GM21528 (cell line): Measurements from ENCODE around the gene ABR.
"Not testable (repeated sequence)": the region's sequence is repeated elsewhere in the genome, so short reads cannot be mapped to it uniquely, and the experiment has no call there.

Experiments
- ATAC-seq: cut with Tn5 transposase; IDR thresholded peaks from one replicate; pipeline ENCODE4 v1.9.1; 2021; ENCODE audit warnings: mild to moderate bottlenecking, moderate library complexity; ENCODE audit not compliant: unreplicated experiment, low FRiP score

ABR gene

GRCh38 chr17:1150863-1151600 lies 28.7 kb downstream of the ABR start:
- ATAC-seq: no peak

GRCh38 chr17:1149869-1150268 lies 29.9 kb downstream of the ABR start:
- no peak for ATAC-seq

DNA sequence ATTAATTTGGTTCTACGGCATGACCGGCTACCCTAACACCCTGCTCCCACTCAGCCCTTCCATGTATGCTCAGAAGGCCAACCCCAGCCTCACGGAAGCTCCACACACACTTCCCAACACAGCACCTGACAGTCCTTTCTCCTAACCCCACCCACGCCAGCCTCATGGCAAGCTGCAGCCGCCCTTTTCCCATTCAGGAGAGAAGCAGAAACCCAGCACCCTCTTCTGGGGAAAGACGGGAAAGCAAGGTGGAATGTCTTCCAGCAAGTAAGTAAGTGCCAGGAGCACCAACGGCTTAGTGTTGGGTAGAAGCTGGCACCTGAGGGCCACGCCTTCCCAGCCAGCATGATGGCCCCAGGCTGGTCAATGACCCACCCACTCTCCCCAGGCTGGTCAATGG lies 32.1 kb downstream of the ABR start:
- no peak for ATAC-seq

DNA sequence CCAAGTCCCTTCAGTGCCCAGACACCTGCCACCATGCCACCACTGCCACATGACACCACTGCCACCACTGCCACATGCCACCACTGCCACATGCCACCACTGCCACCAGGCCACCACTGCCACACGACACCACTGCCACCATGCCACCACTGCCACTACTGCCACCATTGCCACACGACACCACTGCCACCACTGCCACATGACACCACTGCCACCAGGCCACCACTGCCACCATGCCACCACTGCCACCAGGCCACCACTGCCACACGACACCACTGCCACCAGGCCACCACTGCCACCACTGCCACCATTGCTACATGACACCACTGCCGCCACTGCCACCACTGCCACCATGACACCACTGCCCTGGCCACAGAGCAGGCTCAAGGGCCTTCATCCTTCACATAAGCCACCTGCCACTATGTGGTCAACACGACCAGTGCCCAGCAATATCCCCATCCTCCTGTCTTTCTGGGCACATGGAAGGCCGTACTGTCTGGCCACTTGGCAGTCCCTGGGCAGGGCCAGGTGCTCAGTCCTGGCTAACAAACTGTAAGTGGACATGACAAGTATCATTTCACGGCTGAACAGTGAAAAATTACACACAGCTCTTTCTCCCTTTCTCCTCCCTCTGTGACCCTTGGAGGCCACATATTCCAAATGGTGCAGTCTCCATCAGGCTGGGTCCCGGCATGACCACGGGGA lies 33.1 kb downstream of the ABR start:
- ATAC-seq: no peak

- ATAC-seq: no peak
Measured at GRCh38 chr17:1145311-1145986, 34.3 kb downstream of the ABR start.

DNA sequence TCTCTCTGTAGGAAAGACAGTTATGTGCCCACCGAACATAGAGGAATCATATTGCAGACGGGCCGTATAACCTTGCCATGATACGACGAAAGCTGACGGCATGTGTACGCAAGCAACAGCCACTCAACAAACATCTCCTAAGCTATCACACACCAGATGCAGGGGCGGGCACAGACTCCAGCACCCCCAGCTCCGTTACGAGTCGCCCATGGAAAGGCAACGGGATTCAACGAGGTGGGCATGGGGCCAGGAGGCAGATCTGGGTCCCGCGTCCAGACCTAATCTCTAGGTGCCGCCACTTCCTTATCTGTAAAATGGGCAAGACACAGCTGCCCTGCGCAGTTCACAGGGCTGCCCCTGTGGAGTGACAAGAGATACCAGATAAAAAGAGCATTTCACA lies 35.6 kb downstream of the ABR start:
- ATAC-seq: no peak

DNA sequence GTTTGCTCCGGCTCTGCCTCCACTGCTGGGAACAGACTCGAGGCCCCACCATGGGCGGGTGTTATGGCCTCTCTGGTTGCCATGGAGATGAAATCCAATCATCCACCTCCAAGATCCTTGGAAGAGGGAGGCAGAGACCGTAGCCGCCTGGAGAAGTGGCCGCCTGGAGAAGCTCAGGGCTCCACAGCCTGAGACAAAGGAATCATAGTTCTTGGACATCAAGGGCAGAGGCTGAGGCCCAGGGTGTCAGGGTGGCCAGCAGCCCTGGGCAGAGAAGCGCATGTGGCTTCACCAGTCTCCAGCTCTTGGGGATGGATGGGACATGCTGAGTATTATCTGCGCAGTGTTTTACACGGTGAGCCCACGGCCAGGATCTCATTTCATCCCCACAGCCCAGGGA lies 36.2 kb downstream of the ABR start:
- no peak for ATAC-seq

DNA sequence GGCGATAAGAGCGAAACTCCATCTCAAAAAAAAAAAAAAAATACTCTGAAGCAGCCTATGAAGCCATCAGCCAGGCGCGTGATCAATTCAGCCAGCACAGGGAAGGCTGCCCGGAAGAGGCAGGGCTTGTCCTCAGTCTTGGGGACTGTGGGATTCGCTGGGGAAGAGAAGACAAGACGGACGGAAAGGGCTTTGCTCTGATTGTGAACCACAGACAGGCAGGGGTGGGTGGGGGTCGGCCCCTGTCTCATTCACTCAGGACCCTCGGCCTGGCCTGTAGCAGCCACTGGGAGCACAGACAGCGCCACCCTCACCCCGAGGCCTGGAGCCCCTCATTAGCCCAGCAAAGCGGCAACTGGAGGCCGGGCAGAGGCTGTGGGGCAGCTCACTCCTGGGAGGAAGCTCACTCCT lies 37.2 kb downstream of the ABR start:
- ATAC-seq: no peak

GRCh38 chr17:1137465-1137894 lies 42.3 kb downstream of the ABR start:
- no peak for ATAC-seq

DNA sequence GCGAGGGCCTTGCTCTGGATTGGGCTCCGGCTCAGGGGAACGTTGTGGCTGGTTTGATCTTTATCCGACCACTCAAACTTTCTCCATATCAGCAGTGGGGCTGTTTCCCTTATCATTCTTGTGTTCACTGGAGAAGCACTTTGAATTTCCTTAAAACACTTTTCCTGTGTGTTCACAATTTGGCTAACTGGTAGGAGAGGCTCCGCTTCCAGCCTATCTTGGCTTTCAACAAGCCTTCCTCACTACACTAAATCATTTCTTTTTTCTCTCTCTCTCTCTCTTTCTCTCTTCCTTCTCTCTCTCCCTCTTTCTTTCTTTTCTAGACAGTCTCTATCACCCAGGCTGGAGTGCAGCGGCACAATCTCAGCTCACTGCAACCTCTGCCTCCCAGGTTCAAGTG lies 43.0 kb downstream of the ABR start:
- no peak for ATAC-seq

- ATAC-seq: no peak
Measured at GRCh38 chr17:1134634-1135324, 45.0 kb downstream of the ABR start.

GRCh38 chr17:1130191-1130590 lies 49.6 kb downstream of the ABR start:
- ATAC-seq: no peak

GRCh38 chr17:1128463-1128862 lies 51.3 kb downstream of the ABR start:
- ATAC-seq: not testable (repeated sequence)

- no peak for ATAC-seq
Measured at GRCh38 chr17:1126801-1127550, 52.8 kb downstream of the ABR start.

DNA sequence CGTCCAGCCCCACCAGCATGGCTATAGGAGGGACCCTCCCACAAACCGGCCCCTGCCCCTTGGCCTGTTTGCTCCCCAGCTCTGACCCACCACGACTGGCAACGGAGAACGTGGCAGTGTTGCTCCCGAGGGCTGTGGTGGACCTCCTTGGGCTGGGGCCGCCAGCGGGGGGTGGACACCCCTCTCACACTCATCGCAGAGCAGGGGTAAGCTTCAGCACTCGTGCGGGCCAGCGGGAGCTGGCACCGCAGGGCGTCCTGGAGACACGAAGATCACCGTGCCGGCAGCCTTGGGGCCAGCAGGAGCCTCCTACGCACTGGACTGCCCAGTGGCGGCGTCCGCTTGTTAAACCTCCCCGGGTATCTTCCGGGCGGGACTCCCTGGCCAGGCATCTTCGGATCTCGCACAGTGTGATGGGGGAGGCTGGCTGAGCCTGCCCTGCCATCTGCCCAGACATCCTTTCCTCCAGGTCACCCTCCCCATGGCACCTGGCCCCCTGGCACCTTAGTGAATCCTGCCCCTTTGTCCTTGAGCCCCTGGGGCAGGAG lies 53.5 kb downstream of the ABR start:
- no peak for ATAC-seq

GRCh38 chr17:1125788-1126145 lies 54.0 kb downstream of the ABR start:
- ATAC-seq: no peak

GRCh38 chr17:1124896-1125787 lies 54.6 kb downstream of the ABR start:
- no peak for ATAC-seq

DNA sequence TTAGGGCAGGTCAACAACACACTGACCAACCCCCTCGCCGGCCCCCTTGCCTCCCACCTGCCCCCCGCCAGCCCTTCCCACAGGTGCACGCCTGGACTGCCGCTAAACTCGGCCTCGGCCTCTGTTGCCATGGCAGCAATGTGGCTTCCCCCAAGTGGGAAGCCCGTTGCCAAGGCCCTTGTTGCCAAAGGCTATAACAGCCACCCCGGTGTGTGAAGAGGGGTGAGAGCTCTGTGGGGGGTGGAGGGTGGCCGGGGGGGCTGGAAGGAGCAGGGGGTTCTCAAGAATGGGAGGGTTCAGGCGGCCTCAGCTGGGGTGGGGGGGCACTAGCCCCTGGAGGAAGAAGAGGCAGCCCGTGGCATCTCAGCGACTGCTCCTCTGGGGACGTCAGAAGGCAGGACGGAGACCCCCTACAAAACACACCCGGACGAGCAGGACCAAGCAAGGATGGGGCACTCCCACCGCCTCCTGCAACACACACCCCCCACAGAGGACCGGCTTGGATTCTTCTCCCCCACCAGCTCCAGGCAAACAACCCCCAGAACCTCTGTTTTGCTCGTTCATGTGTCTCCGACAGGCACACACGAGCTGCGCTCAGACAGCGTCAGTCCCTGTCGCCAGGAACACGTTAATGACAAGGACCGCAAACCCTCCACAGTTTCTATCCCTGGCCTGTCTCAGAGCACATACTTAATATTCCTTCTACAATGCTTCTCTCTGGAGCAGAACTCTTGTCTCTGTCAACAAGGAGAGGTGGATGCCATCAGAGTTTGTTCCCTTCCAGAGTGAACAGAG lies 55.7 kb downstream of the ABR start:
- no peak for ATAC-seq
